RWPE2 (cell line): ENCODE data around the gene ITM2C.
A peak's percentile ranks its signal among the peaks of the same experiment; 100 is the strongest.

Experiments
- ATAC-seq: fragments of 200-7000 bp; cut with Tn5 transposase; 3 replicates; pipeline ENCODE4 v1.9.1; 2021; ENCODE audit warnings: low read depth
- DNase-seq: peaks from one replicate; pipeline ENCODE4 v3.0.0-alpha.2; 2020; ENCODE audit warnings: low spot score
- H3K27ac ChIP-seq: fragments of 450-650 bp; 2 replicates; pipeline ENCODE4 v1.5.1; 2017; ENCODE audit warnings: mild to moderate bottlenecking; ENCODE audit not compliant: poor library complexity, severe bottlenecking
- H3K27me3 ChIP-seq: fragments of 250-450 bp; sonication (Bioruptor Pico); 2 replicates; pipeline ENCODE4 v1.5.1; 2021; ENCODE audit warnings: mild to moderate bottlenecking, moderate library complexity; ENCODE audit not compliant: insufficient read depth, poor library complexity, severe bottlenecking
- H3K36me3 ChIP-seq: fragments of 250-450 bp; sonication (Bioruptor Pico); 2 replicates; pipeline ENCODE4 v1.5.1; 2020; ENCODE audit warnings: low read depth, mild to moderate bottlenecking, moderate library complexity
- H3K4me1 ChIP-seq: fragments of 250-450 bp; sonication (Bioruptor Pico); 2 replicates; pipeline ENCODE4 v1.5.1; 2021; ENCODE audit warnings: mild to moderate bottlenecking, moderate library complexity; ENCODE audit not compliant: insufficient read depth, poor library complexity, severe bottlenecking
- H3K4me3 ChIP-seq: fragments of 250-450 bp; sonication (Bioruptor Pico); 2 replicates; pipeline ENCODE4 v1.5.1; 2021; ENCODE audit warnings: mild to moderate bottlenecking, moderate library complexity; ENCODE audit not compliant: severe bottlenecking
- H3K9me3 ChIP-seq: fragments of 250-450 bp; sonication (Bioruptor Pico); 2 replicates; pipeline ENCODE4 v1.5.1; 2021; ENCODE audit warnings: mild to moderate bottlenecking, moderate library complexity; ENCODE audit not compliant: severe bottlenecking
- CTCF ChIP-seq: fragments of 450-650 bp; IDR thresholded peaks from one replicate; pipeline ENCODE4 v1.5.1; 2017; ENCODE audit warnings: mild to moderate bottlenecking, moderate library complexity; ENCODE audit not compliant: poor library complexity, severe bottlenecking

ITM2C gene

GRCh38 chr2:230879271-230879882 lies 14.6 kb downstream of the ITM2C start:
- H3K9me3 ChIP-seq, result no peaks in the 10 kb centered on the region
- no peak overlapping the region for H3K27ac ChIP-seq
- peak; percentile 27; the same call in 1 of the 3 replicates for ATAC-seq
- TF ChIP-seq CTCF, result no peak
- H3K4me3 ChIP-seq, result no peak overlapping the region
- no peaks in the 10 kb centered on the region for H3K27me3 ChIP-seq
- DNase-seq, result no peak
- H3K4me1 ChIP-seq, result no peaks in the 10 kb centered on the region
- no peaks in the 10 kb centered on the region; the same call in 1 of the 2 replicates for H3K36me3 ChIP-seq

- Histone ChIP-seq H3K27ac (no peak overlapping the region), H3K27me3 (no peaks in the 10 kb centered on the region), H3K36me3 (no peaks in the 10 kb centered on the region; the same call in 1 of the 2 replicates), H3K4me1 (no peaks in the 10 kb centered on the region), H3K4me3 (no peak overlapping the region), H3K9me3 (no peaks in the 10 kb centered on the region)
- ATAC-seq (no peak), DNase-seq (no peak)
- TF ChIP-seq CTCF, result no peak
These were observed 15.1 kb downstream of the ITM2C start for GRCh38 chr2:230879891-230880290.

DNA sequence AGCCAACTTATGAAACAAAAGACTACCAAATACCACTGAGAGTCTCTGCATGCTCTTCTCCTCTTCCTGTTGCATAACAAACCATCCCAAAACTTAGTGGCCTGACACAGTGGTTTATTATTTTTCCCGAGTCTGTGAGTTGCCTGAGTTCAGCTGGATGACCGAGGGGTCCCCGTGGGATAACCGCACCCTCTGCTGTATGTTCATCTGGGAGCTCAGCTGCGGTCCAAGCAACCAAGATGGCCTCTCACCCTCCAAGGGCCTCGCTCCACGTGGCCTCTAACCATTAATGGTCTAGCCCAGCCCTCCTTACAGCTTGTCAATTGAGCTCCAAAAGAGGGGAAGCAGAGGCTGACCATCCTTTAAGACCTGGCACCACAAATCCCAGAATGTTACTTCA lies 17.1 kb downstream of the ITM2C start:
- H3K27ac ChIP-seq, result no peak overlapping the region
- no peak overlapping the region for H3K4me3 ChIP-seq
- ATAC-seq, result no peak
- TF ChIP-seq CTCF, result no peak
- no peaks in the 10 kb centered on the region for H3K36me3 ChIP-seq
- H3K9me3 ChIP-seq, result no peaks in the 10 kb centered on the region
- no peaks in the 10 kb centered on the region for H3K27me3 ChIP-seq
- DNase-seq, result peak; percentile 32
- H3K4me1 ChIP-seq, result no peaks in the 10 kb centered on the region

DNA sequence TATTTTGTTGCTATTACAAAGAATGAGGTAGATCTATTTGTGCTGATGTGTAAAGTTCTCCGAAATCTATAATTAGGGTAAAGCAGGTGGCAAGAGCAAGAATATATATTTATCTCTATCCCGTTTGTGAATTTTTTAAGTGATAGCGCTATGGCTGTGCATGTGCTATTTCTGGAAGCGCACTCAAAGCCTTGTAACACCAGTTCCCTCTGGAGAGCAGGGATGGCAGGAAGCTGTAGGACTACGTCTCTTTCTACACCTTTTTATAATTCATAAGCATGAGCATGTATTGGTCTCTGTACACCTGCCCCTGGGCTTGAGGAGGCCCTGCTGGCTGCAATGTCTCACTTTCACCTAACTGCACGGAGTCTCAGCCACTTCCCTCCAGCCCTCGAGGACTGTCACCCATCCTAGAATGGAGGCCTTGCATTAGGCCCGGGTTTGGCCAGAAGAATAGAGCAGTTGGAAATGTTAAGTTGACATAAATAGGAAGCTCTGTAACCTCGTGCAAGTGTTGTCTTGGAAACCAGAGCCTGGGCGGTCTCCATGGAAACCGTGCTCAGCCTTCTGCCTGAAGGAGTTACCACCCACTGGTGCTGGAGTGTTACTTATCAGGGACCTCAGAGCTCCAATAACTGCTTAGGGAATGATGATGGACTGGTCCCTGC lies 20.9 kb downstream of the ITM2C start:
- Histone ChIP-seq H3K36me3 (no peaks in the 10 kb centered on the region), H3K27ac (no peak overlapping the region), H3K4me3 (no peak overlapping the region), H3K4me1 (no peaks in the 10 kb centered on the region), H3K27me3 (no peaks in the 10 kb centered on the region), H3K9me3 (no peaks in the 10 kb centered on the region)
- no peak for ATAC-seq
- TF ChIP-seq CTCF, result no peak
- no peak for DNase-seq

GRCh38 chr2:230886206-230886605 lies 21.5 kb downstream of the ITM2C start:
- Histone ChIP-seq H3K9me3 (no peaks in the 10 kb centered on the region), H3K4me3 (no peak overlapping the region), H3K27ac (no peak overlapping the region), H3K27me3 (no peaks in the 10 kb centered on the region), H3K4me1 (no peaks in the 10 kb centered on the region), H3K36me3 (no peaks in the 10 kb centered on the region)
- DNase-seq (no peak), ATAC-seq (no peak)
- TF ChIP-seq CTCF, result no peak
